ENCODE data around the gene PCDHGB2.
A peak's percentile ranks its signal among the peaks of the same experiment; 100 is the strongest.
"Not testable (repeated sequence)": the region's sequence is repeated elsewhere in the genome, so short reads cannot be mapped to it uniquely, and the experiment has no call there.

The PCDHGB2 gene

DNA sequence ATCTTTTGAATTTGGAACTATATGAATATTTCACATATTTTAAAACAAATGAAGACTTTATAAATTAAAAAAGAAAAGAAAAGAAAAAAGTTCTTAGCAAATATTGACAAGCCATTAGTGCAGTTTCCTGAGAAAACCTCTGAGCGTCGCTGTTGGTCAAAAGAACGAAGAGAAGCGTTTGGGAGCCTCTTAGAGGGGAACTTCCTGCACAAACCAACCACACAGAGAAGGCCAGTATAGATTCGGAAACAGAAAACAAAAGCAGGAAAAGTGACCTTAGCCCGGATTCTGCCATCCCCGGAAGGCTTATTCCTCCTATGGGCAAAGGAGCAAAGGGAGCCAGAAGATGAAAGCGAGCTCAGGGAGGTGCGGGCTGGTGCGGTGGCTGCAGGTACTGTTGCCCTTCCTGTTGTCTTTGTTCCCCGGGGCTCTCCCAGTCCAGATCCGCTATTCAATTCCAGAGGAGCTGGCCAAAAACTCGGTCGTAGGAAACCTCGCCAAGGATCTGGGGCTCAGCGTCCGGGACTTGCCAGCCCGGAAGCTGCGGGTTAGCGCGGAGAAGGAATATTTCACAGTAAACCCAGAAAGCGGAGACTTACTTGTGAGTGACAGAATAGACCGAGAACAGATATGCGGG, at the start of gene PCDHGB2:
Gene PCDHGB2, plus strand, starts transcription at position 205 of the 637 bp plus-strand sequence. Its CDS starts 142 bp downstream, at position 347.
- no peak for DNase-seq

GRCh38 chr5:141313711-141314110, 46.1 kb upstream of the PCDHGB2 start:
- no peak for DNase-seq

DNA sequence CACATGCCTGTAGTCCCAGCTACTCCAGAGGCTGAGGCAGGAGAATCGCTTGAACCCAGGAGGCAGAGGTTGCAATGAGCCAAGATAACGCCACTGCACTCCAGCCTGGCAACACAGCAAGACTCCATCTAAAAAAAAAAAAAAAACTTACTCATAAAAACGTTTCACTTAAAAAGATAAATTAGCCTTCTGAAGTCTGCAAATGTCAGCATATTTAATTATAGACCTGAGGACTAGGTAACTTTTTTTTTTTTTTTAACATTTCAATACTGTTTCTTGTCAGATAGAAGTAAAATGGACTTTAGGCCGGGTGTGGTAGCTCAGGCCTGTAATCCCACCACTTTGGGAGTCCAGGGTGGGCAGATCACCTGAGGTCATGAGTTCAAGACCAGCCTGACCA, 42.8 kb upstream of the PCDHGB2 start:
- not testable (repeated sequence) for DNase-seq

GRCh38 chr5:141319202-141319601, 40.6 kb upstream of the PCDHGB2 start:
- no peak for DNase-seq

DNA sequence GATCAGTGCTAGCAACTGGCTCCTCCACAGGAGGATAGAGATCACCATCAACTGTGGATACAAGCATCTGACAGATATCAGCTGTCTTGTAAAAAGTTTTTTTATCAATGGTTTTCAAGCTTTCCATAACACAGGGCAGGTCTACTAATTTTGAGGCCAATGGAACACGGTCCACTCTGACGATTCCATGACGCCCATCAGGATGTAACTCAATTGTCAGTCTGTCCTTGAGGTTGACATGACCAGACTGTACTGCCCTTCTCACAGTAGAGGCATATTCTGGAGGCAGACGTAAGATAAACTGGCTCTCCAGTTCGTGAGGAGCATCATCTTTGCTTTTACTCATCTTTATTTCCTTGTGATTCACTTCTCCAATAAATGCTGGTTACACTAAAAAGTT, 40.1 kb upstream of the PCDHGB2 start:
- DNase-seq = no peak

DNA sequence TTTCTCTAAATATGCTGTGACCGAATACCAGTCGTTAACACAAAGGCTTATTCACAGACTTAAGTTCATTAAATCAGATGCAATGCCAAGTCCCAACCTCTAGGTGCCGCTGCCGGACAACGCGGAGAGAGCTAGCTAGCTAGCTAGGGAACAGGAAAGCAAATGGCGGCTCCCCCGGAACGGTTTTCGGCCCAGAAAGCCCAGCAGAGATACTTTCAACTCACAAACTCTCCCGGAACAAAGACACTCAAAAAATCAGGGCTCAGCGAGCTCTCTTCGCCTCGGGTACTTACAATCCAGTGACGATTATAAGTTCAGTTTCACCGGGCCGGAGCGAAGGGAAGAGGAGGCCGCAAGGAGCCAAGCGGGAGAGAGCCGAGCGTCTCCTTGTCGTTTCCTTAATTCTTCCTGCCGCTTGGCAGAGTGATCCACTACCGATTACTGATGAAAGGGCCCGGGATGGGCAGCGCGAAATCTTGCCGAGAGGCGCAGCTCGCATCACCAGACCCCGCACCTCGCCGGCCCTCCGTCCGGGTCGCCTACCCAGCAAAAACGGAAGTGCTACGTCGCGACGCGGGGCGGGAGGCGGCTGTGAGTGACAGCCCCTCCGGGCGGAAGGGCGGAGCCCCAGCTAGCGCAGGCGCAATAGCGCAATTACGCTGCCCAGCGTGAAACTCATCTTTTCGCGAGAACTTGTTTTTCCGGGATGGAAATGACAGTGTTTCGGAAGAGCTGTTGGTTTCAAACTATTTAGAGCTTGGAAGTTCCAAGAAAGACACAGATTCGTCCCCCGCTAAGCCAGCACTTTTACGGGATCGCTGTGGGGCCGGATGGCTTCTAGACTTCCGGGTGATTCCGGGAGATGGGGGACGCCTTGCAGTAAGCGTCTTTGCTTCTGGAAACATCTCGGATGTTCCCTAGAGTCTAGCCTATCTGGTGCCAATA, 39.3 kb upstream of the PCDHGB2 start, which contains the start of gene TAF7:
Gene TAF7, minus strand, starts transcription at position 560 of the 945 bp plus-strand sequence. CDS start 740 bp downstream, outside the sequence.
- DNase-seq = peak; percentile 93

DNA sequence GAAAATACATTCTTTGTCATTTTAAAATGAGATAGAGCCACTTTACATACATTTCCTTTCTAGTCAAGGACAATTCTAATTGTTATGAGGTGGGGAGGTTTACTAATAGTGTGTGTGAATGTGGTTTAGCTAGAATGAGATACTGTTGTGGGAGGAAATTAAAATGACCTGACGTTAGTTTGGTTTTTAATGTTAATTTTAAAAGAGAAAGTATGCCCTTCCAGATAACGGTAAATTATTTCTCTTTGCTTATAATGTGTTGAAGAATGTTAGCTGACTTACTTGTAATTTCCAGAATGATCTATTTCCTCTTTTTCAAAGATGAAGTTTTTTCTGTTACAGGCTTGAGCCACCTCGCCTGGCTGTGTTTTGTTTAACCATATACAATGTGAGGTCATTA, 37.5 kb upstream of the PCDHGB2 start:
- no peak for DNase-seq

GRCh38 chr5:141326088-141326854, 33.5 kb upstream of the PCDHGB2 start:
- peak; percentile 60 for DNase-seq

DNA sequence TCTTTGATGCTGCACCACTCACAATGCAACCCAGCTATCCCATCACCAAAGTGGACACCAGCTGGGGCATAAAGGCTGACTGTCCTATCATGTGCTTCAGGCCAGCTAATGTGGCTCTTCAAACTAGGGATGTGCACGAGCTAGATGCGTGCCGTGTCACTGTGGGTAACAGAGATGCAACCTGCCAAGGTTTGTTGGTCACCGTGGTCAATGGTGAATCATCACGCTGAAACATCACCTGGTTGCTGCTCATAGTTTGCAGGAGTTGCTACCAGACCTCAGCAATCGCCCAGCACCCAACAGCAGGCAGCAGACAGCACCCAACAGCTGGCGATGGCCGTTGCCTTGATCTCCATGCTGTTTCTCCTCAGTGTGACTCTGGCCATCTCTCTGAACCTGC, 31.6 kb upstream of the PCDHGB2 start:
- DNase-seq = no peak

DNA sequence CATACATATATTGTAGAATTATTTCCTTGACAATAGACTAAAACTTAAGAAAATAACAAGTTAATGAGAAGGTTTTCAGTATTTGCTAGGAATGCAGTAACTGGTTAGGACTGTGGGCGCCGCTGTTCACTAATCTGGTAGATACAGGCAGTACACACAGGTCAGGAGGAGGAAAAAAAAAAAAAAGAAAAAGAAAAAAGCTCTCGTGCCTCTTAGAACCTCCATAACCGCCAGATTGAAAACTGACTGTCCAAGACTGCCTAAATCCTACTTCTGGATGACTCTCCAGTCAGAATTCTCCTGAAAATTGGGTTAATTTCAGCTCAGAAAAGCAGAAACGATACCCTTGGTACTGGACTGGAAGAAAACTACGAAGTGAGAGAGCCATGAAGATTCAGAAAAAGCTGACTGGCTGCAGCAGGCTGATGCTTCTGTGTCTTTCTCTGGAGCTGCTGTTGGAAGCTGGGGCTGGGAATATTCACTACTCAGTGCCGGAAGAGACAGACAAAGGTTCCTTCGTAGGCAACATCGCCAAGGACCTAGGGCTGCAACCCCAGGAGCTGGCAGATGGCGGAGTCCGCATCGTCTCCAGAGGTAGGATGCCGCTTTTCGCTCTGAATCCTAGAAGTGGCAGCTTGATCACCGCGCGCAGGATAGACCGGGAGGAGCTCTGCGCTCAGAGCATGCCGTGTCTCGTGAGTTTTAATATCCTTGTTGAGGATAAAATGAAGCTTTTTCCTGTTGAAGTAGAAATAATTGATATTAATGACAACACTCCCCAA, 29.3 kb upstream of the PCDHGB2 start, which contains the start of gene PCDHGA1:
Gene PCDHGA1, plus strand, starts transcription at position 216 of the 782 bp plus-strand sequence.
- no peak for DNase-seq

DNA sequence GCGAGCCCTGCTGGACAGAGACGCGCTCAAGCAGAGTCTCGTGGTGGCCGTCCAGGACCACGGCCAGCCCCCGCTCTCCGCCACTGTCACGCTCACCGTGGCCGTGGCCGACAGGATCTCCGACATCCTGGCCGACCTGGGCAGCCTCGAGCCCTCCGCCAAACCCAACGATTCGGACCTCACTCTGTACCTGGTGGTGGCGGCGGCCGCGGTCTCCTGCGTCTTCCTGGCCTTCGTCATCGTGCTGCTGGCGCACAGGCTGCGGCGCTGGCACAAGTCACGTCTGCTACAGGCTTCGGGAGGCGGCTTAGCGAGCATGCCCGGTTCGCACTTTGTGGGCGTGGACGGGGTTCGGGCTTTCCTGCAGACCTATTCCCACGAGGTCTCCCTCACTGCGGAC, 27.2 kb upstream of the PCDHGB2 start:
- DNase-seq = not testable (repeated sequence)

DNA sequence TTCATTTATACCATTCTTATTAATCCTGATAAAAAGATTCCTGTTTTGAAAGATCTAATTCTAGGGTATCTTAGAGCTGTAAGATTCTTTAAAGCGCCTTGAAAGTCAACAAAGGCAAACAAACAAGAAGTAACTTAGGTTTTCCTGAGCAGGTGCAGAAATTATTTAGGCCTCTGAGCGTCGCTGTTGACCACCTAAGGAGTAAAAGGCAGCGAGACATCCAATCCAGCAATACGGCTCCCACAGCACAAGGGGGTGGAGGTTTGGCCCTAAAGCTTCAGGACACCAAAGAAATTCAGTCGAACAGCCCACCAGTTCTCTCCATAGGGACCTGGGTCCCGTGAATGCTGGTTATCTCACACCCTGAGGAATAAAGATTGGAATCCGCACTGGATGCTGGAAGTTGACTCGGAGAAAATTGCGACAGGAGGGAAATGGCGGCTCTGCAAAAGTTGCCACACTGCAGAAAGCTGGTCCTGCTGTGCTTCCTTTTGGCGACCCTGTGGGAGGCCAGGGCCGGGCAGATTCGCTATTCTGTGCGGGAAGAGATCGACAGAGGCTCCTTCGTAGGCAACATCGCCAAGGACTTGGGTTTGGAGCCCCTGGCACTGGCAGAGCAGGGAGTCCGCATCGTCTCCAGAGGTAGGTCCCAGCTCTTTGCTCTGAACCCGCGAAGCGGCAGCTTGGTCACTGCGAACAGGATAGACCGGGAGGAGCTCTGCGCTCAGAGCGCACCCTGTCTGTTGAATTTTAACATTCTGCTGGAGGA, 21.1 kb upstream of the PCDHGB2 start, which contains the start of gene PCDHGA2:
Gene PCDHGA2, plus strand, starts transcription at position 223 of the 769 bp plus-strand sequence.
- DNase-seq = peak; percentile 24

DNA sequence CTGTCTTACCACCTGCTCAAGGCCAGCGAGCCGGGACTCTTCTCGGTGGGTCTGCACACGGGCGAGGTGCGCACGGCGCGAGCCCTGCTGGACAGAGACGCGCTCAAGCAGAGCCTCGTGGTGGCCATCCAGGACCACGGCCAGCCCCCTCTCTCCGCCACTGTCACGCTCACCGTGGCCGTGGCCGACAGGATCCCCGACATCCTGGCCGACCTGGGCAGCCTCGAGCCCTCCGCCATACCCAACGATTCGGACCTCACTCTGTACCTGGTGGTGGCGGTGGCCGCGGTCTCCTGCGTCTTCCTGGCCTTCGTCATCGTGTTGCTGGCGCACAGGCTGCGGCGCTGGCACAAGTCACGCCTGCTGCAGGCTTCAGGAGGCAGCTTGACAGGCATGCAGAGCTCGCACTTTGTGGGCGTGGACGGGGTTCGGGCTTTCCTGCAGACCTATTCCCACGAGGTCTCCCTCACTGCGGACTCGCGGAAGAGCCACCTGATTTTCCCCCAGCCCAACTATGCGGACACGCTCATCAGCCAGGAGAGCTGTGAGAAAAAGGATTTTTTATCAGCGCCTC, 18.9 kb upstream of the PCDHGB2 start:
- DNase-seq = not testable (repeated sequence)

DNA sequence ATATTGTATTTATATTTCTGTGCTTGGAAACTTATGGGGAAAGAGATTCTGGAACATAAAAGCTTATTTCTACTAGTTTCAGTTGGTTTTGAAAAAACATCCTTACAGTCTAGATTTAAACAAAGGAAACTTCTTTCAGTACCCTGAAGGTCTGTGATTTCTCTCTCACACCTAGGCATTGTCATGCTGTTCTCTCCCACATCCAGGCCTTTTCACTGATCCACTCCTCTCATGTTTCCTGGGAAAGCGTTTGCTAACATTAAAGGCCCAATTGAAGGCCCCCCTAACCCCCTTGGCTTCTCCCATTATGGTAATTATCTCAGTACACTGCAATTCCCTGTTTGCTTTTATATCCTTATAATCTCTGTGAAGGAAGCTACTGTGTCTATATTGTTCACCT, 17.0 kb upstream of the PCDHGB2 start:
- no peak for DNase-seq

GRCh38 chr5:141343242-141343952, 16.4 kb upstream of the PCDHGB2 start, which contains the start of gene PCDHGA3:
TSS of gene PCDHGA3 (plus strand) at chr5:141343829. CDS start at chr5:141344034, 205 bp downstream.
- no peak for DNase-seq

DNA sequence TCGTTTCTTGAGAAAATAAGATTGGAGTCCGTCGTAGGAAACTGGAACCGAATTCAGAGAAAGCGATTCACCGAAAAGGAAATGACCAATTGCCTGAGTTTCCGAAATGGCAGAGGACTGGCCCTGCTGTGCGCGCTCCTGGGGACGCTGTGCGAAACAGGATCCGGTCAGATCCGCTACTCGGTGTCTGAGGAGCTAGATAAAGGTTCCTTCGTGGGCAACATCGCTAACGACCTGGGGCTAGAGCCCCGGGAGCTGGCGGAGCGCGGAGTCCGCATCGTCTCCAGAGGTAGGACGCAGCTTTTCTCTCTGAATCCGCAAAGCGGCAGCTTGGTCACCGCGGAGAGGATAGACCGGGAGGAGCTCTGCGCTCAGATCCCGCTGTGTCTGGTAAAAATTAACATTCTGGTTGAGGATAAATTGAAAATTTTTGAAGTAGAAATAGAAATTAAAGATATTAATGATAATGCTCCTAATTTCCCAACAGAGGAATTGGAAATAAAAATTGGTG, 15.8 kb upstream of the PCDHGB2 start:
- DNase-seq = no peak

GRCh38 chr5:141345327-141345726, 14.5 kb upstream of the PCDHGB2 start:
- no peak for DNase-seq

DNA sequence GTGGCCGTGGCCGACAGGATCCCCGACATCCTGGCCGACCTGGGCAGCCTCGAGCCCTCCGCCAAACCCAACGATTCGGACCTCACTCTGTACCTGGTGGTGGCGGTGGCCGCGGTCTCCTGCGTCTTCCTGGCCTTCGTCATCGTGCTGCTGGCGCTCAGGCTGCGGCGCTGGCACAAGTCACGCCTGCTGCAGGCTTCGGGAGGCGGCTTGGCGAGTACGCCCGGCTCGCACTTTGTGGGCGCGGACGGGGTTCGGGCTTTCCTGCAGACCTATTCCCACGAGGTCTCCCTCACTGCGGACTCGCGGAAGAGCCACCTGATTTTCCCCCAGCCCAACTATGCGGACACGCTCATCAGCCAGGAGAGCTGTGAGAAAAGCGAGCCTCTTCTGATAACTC, 13.8 kb upstream of the PCDHGB2 start:
- not testable (repeated sequence) for DNase-seq

DNA sequence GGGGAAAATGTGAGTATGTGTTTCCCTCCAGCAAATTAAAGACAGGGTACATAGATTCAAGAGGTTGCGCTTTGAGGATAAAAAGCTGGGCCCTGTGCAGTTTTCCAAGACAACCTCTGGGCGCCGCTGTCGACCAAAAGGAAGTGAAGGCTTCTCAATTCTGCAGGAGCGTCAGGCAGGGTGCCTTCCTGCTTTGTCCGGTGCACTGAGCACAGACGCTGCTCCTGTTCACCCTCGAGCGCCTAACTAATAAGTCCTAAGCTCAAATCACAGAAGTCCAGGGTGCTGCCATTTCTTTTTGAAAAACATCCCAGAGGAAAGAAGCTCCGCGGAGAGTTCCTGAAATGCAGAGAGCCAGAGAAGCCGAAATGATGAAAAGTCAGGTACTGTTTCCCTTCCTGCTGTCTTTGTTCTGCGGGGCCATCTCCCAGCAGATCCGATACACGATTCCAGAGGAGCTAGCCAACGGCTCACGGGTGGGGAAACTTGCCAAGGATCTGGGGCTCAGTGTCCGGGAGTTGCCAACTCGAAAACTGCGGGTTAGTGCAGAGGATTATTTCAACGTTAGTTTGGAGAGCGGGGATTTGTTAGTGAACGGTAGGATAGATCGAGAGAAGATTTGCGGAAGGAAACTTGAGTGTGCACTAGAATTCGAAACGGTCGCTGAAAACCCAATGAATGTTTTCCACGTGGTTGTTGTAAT, 9.7 kb upstream of the PCDHGB2 start, which contains the start of gene PCDHGB1:
Gene PCDHGB1, plus strand, starts transcription at position 183 of the 703 bp plus-strand sequence. Its CDS starts 162 bp downstream, at position 345.
- peak; percentile 21 for DNase-seq
